Peyer's patch (tissue), 4 donors: ENCODE measurements around the gene MFSD1.

Source experiments
- CTCF ChIP-seq, 6 experiments: fragments of 450-650 bp in 4 of 6; fragments of 200-600 bp in 2 of 6; sonication (generic) in 1 of 6; IDR thresholded peaks; one replicate each; pipeline ENCODE4 v1.5.1; 2017 to 2019; ENCODE audit warnings: antibody characterized with exemption in 6 of 6, mild to moderate bottlenecking in 3 of 6, moderate library complexity in 1 of 6
- POLR2A ChIP-seq, 2 donors: fragments of 450-650 bp; IDR thresholded peaks; one replicate each; pipeline ENCODE4 v1.5.1; 2017; ENCODE audit warnings: antibody characterized with exemption in 2 of 2, mild to moderate bottlenecking in 2 of 2, moderate library complexity in 2 of 2

GRCh38 chr3:158781849-158782248, 20.0 kb upstream of the MFSD1 start:
- no peak for TF ChIP-seq CTCF (IDR thresholded peaks at IDR 0.05)
- TF ChIP-seq POLR2A (IDR thresholded peaks at IDR 0.05): no peak
